HG02588 (cell line): ENCODE data around the gene OR5H14.
"Not testable (repeated sequence)": the region's sequence is repeated elsewhere in the genome, so short reads cannot be mapped to it uniquely, and the experiment has no call there.

Source experiments
- ATAC-seq: cut with Tn5 transposase; IDR thresholded peaks from one replicate; pipeline ENCODE4 v1.9.1; 2021; ENCODE audit warnings: mild to moderate bottlenecking, moderate library complexity; ENCODE audit not compliant: unreplicated experiment

Gene OR5H14

GRCh38 chr3:98196293-98196692 lies 49.0 kb downstream of the OR5H14 start:
- not testable (repeated sequence) for ATAC-seq

- no peak for ATAC-seq
These were observed 51.7 kb downstream of the OR5H14 start for GRCh38 chr3:98199020-98199419.
